Inflammatory macrophage treated with lipopolysaccharide for 4 hours (primary cell): ENCODE measurements around the gene OAF.

ENCODE experiments used
- DNase-seq: peaks from one replicate; pipeline ENCODE4 v3.0.0-alpha.2; 2020

Gene OAF

GRCh38 chr11:120224361-120224760 lies 13.5 kb downstream of the OAF start:
- no peak for DNase-seq

DNA sequence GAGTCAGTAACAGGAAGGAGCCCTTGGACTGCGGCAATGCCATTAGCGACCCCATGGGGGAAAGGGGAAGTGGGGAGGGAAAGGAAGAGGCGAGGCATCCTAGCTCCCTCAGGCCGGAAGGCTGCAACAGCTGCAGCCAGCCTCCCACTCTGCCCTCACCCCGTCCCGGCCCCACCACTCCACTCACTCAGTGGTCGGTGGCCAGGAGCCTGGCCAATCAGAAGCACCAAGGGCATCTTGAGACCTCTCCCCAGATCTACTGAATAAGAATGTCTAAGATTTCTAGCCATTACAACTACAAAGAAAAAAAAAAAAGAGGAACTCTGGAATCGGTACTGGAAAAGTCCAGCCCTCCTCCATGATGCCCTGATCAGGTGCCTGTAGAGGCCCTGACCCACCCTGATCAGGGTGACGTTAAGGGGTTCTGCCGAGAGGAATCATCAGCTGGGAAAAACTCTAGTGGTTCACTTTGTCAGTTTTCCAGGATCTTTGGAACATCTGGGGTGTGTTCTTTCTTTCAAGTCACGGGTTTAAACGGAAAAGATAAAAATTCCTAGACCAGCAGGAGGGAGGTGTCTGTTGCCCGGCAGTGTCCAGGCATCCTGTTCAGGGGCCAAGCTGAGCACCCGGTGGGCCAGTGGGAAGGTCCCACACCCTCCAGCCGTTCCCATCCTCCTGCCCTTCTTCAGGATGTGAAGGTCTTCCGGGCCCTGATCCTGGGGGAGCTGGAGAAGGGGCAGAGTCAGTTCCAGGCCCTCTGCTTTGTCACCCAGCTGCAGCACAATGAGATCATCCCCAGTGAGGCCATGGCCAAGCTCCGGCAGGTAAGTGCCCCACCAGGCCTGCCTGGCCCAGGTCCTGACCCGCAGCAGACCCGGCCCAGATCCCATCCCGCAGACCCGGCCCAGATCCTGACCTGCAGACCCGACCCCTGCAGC lies 14.4 kb downstream of the OAF start:
- DNase-seq, result peak; percentile 65

- no peak for DNase-seq
Observed at GRCh38 chr11:120226242-120226641, 15.4 kb downstream of the OAF start.

GRCh38 chr11:120226714-120227113 lies 15.9 kb downstream of the OAF start:
- no peak for DNase-seq

DNA sequence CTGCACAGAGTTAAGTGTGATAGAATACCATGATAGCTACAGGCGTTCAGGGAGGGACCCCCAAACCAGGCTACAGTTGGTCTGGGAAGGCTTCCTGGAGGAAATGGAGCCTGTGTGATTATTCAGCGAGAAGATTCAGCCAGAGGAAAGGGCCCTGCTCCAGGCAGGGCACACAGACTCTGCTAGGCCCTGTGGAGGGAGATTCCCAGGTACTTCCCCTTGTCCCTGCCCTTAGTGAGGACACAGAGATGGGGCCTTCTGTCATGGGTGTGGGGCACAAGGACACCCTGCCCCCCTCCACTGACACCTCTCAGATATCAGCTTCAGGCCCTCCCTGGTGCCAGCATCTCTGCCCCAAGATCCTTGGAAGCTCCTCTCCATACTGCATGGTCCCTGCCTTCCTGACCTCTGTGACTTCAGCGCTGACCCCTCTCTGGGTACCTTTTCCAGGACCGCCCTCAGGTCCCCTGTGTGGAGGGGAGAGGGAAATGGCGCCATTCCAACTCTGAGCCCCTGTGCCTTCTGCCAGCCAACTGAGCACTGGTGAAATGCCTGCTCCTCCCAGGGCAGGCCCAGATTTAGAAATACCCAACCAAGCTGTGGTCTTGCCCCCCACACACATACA lies 16.5 kb downstream of the OAF start:
- peak; percentile 21 for DNase-seq

DNA sequence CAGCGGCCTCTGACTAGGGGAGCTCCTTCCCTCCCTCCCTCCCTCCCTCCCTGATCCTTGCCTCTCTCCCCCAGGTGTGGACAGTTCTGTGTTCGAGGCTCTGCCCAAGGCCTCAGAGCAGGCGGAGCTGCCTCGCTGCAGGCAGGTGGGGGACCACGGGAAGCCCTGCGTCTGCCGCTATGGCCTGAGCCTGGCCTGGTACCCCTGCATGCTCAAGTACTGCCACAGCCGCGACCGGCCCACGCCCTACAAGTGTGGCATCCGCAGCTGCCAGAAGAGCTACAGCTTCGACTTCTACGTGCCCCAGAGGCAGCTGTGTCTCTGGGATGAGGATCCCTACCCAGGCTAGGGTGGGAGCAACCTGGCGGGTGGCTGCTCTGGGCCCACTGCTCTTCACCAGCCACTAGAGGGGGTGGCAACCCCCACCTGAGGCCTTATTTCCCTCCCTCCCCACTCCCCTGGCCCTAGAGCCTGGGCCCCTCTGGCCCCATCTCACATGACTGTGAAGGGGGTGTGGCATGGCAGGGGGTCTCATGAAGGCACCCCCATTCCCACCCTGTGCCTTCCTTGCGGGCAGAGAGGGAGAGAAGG lies 18.1 kb downstream of the OAF start:
- DNase-seq, result no peak

DNA sequence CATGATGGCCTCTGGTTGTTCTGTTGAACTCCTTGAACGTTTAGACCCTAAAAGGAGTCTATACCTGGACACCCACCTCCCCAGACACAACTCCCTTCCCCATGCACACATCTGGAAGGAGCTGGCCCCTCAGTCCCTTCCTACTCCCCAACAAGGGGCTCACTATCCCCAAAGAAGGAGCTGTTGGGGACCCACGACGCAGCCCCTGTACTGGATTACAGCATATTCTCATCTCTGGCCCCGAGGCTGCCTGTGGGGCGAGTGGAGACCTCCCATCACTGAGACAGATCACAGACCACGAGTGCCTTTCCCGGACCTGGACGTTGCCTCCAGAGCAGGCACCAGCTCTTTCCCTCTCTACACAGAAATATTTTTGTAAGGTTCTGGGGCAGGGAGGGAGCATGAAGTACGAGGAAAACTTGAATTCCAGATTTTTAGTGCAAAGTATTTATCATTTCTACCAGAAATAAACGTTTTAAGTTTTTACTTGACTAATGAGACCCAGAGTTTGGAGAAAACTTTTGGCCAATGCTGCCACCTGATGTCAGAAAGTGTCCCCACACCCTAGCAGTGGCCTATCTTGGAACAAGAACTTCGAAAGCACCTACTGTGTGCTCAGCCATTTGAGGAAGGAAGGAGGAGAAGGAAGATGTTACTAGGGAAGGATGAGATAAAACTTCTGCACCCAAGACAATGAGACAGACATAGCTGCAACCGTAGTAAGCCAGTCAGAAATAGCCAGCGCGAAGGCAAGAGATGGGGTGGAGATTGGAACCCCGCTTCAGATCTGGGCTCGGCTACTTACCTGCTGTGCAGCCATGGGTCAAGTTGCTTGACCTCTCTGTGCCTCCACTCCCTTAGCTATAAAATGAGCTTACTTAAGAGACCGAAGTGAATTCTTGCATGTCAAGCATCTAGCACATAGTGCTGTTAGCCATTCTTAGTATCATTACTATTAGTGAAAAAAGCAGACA lies 18.9 kb downstream of the OAF start:
- peak; percentile 46 for DNase-seq

GRCh38 chr11:120230433-120231071 lies 19.7 kb downstream of the OAF start:
- DNase-seq, result no peak

- DNase-seq, result no peak
Observed at GRCh38 chr11:120231963-120232362, 21.1 kb downstream of the OAF start.

GRCh38 chr11:120233207-120233803 lies 22.5 kb downstream of the OAF start:
- DNase-seq, result no peak

DNA sequence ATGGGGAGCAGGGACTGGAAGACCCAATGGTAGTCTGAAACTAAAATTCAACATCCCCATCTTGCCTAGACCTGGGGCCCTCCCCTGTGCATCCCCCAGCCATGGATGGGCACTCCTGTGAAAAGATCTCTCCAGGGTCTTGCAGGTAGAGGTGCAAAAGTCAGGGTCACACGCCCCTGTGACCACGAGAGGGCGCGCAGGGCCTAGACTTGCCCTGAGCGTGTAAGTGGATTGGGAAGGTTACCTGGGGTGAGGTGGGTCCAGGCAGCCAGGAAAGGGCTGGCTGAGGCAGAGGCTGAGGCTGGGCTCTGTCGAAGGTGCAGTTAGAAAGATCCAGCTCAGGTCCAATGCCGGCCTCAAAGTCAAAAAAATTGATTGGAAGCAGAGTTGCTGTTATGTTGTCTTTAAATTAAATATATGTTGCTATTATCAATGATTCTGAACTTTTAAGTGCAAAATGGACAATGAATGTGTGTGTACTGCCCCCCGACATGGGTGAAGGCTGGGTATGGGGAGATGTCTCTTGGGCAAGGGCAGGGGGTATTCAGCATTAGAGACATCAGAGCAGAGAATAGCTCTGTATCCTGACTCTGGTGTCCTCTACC lies 24.3 kb downstream of the OAF start:
- DNase-seq, result peak; percentile 27

- DNase-seq, result no peak
Observed at GRCh38 chr11:120236169-120237107, 25.6 kb downstream of the OAF start.

DNA sequence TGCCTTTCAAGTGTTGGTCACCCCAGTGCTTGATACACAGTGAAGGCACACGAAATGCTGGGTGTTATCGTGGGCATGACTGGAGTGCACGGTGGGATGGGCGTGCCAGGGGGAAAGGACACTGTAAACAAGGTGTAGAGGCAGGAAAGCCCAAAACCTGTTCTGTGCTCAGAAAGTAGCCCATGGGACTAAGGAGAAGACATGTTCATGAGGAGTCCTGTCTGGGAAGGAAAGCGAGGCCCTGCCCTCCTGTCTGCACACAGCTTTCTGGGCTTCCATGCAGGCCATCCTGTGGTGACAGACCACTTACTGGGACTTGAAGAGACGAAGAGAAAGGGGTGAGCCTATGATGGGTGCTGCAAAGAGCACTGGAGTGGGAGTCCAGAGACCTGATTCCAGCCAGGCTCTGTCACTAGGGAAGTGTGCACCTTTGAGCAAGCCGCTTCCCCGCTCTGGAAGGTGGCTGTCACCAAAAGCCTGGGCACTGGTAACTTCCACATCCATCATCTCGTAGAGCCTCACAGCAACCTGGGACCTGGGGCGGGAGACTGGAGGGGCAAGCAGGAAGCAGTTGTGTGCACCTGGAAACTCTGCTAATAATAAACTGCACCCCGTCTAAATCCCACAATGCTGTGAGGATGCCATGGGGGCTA lies 28.3 kb downstream of the OAF start:
- DNase-seq, result no peak

GRCh38 chr11:120239713-120240640 lies 29.1 kb downstream of the OAF start, which contains the start of gene POU2F3:
Gene POU2F3, plus strand, starts transcription at chr11:120240140. Its CDS starts 204 bp downstream, at chr11:120240344.
- DNase-seq, result no peak

GRCh38 chr11:120240866-120241265 lies 30.0 kb downstream of the OAF start:
- no peak for DNase-seq

GRCh38 chr11:120241277-120241676 lies 30.4 kb downstream of the OAF start:
- DNase-seq, result no peak

DNA sequence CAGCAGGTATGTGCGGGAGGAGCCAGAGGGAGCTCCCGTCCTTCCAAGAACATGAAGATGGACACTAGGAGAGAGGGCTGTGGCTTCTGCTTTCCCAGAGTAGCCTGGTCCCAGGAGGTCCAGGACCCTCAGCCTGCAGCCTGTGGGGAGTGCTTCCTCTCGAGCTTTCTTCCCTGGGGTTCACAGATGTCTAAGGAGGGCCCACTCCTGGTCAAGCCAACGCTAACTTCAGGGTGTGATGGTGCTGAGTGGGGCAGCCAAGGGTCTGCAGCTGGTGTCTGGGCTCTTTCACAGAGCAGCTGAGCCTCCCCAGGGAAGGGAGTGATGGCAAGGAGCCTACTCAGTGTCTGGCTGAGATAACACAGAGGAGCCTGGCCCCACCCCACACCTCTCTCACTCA lies 32.4 kb downstream of the OAF start:
- no peak for DNase-seq
